Tracheal epithelial cell (primary cell): ENCODE data around the gene METTL22. TPM values are rescaled to one million over a fixed set of nuclear protein-coding genes. Genes with fewer than 3 reads are reported as not detected.

Experiments
- total RNA-seq: library from RNA; depleted of rRNA; stranded (reverse); fragments of >200 nt; gene quantifications from 2 replicates; pipeline ENCODE4 v1.2.1, GENCODE V29; 2014

Gene METTL22
- 29.9 and 67.6 TPM in 2 replicates for total RNA-seq

GRCh38 chr16:8621572-8622314, at the start of gene METTL22:
Gene METTL22, plus strand, starts transcription at chr16:8621698. Its CDS starts 3,968 bp downstream, at chr16:8625666.

GRCh38 chr16:8589900-8590688, 31.4 kb upstream of the METTL22 start, which contains the start of gene TMEM114:
Gene TMEM114, minus strand, starts transcription at chr16:8590511. Its CDS starts 673 bp downstream, at chr16:8589838.

GRCh38 chr16:8674413-8675022, 53.0 kb downstream of the METTL22 start, which contains the start of gene ABAT:
Gene ABAT, plus strand, starts transcription at chr16:8674617. Its CDS starts 61,123 bp downstream, at chr16:8735740.

Other genes starting within 250 kb of the METTL22 start
- gene TMEM114, start 31.2 kb upstream of the METTL22 start, total RNA-seq = 1.2 TPM in 1 of 2 replicates, not detected in the other
- 2.2 and 3.0 TPM in 2 replicates for gene ABAT, start 52.9 kb downstream of the METTL22 start, total RNA-seq
- 9.4 and 10.6 TPM in 2 replicates for gene TMEM186, start 175.9 kb downstream of the METTL22 start, total RNA-seq
- 16.4 and 24.8 TPM in 2 replicates for gene PMM2, start 176.1 kb downstream of the METTL22 start, total RNA-seq
- 65.6 and 209 TPM in 2 replicates for gene CARHSP1, start 247.3 kb downstream of the METTL22 start, total RNA-seq